Measurements from ENCODE around the gene POFUT2. TPM values are rescaled to one million over a fixed set of nuclear protein-coding genes. Genes with fewer than 3 reads are reported as not detected.
A peak's percentile ranks its signal among the peaks of the same experiment; 100 is the strongest.

The POFUT2 gene
- total RNA-seq, 1 donor from 2014 or later, result 39.5 TPM

GRCh38 chr21:45328198-45329091 is 40.8 kb upstream of the POFUT2 start:
- Mint-ChIP-seq H3K4me1 (peaks cover 41% of the 10 kb centered on the region), H3K27ac (ENCODE audit: unreplicated experiment) (no peak overlapping the region), H3K4me3 (no peak overlapping the region)

GRCh38 chr21:45327441-45328197 is 39.9 kb upstream of the POFUT2 start:
- Mint-ChIP-seq H3K4me1 (peaks cover 38% of the 10 kb centered on the region), H3K4me3 (peak overlapping the region; percentile 19), H3K36me3 (ENCODE audit: low read depth) (no peaks in the 10 kb centered on the region), H3K9me3 (no peaks in the 10 kb centered on the region), H3K27ac (ENCODE audit: unreplicated experiment) (peak overlapping the region; percentile 50), H3K27me3 (ENCODE audit: low read depth) (peaks cover 11% of the 10 kb centered on the region)
- DNase-seq (ENCODE audit: low read depth, low spot score), result no peak
- TF ChIP-seq CTCF (conservative IDR thresholded peaks at IDR 0.05), result no peak

More at GRCh38 chr21:45328198-45329091, 40.8 kb upstream of the POFUT2 start:
- Mint-ChIP-seq H3K9me3 (no peaks in the 10 kb centered on the region), H3K36me3 (ENCODE audit: low read depth) (no peaks in the 10 kb centered on the region), H3K27me3 (ENCODE audit: low read depth) (peaks cover 12% of the 10 kb centered on the region)
- DNase-seq (ENCODE audit: low read depth, low spot score), result no peak
- no peak for TF ChIP-seq CTCF (conservative IDR thresholded peaks at IDR 0.05)

GRCh38 chr21:45326891-45327440 is 39.3 kb upstream of the POFUT2 start:
- TF ChIP-seq CTCF (conservative IDR thresholded peaks at IDR 0.05), result no peak
- H3K27me3 Mint-ChIP-seq (ENCODE audit: low read depth), result peaks cover 8% of the 10 kb centered on the region
- H3K4me1 Mint-ChIP-seq, result peaks cover 37% of the 10 kb centered on the region
- no peak for DNase-seq (ENCODE audit: low read depth, low spot score)
- no peaks in the 10 kb centered on the region for H3K9me3 Mint-ChIP-seq
- no peaks in the 10 kb centered on the region for H3K36me3 Mint-ChIP-seq (ENCODE audit: low read depth)
- H3K27ac Mint-ChIP-seq (ENCODE audit: unreplicated experiment), result peak overlapping the region; percentile 50
- peak overlapping the region; percentile 19 for H3K4me3 Mint-ChIP-seq

- Mint-ChIP-seq H3K36me3 (ENCODE audit: low read depth) (no peaks in the 10 kb centered on the region), H3K27ac (ENCODE audit: unreplicated experiment) (peak overlapping the region; percentile 62), H3K4me3 (peak overlapping the region; percentile 19), H3K9me3 (no peaks in the 10 kb centered on the region), H3K27me3 (ENCODE audit: low read depth) (peaks cover 8% of the 10 kb centered on the region), H3K4me1 (peaks cover 32% of the 10 kb centered on the region)
- no peak for TF ChIP-seq CTCF (conservative IDR thresholded peaks at IDR 0.05)
- peak; percentile 46 for DNase-seq (ENCODE audit: low read depth, low spot score)
Measured at GRCh38 chr21:45326169-45326851, 38.6 kb upstream of the POFUT2 start.
